HEK293T (cell line): ENCODE measurements around the gene NKAIN2.

ENCODE experiments used
- ARNT ChIP-seq: fragments of 450-650 bp; IDR thresholded peaks from 2 replicates; pipeline ENCODE4 v1.6.1; 2017; ENCODE audit warnings: mild to moderate bottlenecking
- BHLHE40 ChIP-seq: fragments of 450-650 bp; IDR thresholded peaks from 2 replicates; pipeline ENCODE4 v1.6.1; 2016; ENCODE audit warnings: mild to moderate bottlenecking, moderate library complexity, borderline replicate concordance
- ELF4 ChIP-seq: fragments of 450-650 bp; IDR thresholded peaks from 2 replicates; pipeline ENCODE4 v1.6.1; 2017; ENCODE audit warnings: antibody characterized with exemption
- FOXK2 ChIP-seq: fragments of 450-650 bp; IDR thresholded peaks from 2 replicates; pipeline ENCODE4 v1.6.1; 2016; ENCODE audit warnings: mild to moderate bottlenecking
- FOXM1 ChIP-seq: fragments of 450-650 bp; IDR thresholded peaks from 2 replicates; pipeline ENCODE4 v1.6.1; 2017; ENCODE audit warnings: mild to moderate bottlenecking, borderline replicate concordance
- L3MBTL2 ChIP-seq: fragments of 450-650 bp; conservative IDR thresholded peaks from 2 replicates; pipeline ENCODE4 v1.6.1; 2016; ENCODE audit warnings: mild to moderate bottlenecking
- NFRKB ChIP-seq: fragments of 450-650 bp; IDR thresholded peaks from 2 replicates; pipeline ENCODE4 v1.6.1; 2016; ENCODE audit warnings: mild to moderate bottlenecking, moderate library complexity
- SUZ12 ChIP-seq: fragments of 450-650 bp; IDR thresholded peaks from 2 replicates; pipeline ENCODE4 v1.6.1; 2016; ENCODE audit warnings: mild to moderate bottlenecking
- TARDBP ChIP-seq: fragments of 450-650 bp; IDR thresholded peaks from 2 replicates; pipeline ENCODE4 v1.6.1; 2016
- TF ChIP-seq, protein P1 (sequence below): fragments of 450-650 bp; IDR thresholded peaks from 2 replicates; pipeline ENCODE4 v1.6.1; 2016

DNA sequence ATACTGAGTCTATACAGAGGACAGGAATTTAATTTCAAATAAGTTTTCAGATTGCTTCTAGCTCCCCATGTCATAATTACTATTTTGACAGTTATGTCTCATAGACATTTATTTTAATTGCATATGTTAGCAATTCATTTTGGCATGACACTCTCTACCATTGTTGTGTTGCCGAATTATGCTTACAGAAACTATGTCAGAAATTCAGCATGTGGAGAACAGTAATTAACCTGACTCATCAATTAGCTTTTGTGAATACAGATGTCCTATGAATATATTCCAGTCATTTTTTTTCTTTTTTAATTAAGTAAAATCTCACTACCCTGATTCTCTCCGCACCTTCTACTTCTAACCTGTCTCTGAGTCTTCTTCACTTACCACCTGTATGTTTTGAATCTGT is 105.1 kb downstream of the NKAIN2 start:
- TF ChIP-seq SUZ12 (no peak), TARDBP (no peak), FOXM1 (no peak), ARNT (no peak), L3MBTL2 (no peak), BHLHE40 (no peak), FOXK2 (no peak), NFRKB (no peak), ELF4 (no peak)
- TF ChIP-seq, protein P1, sequence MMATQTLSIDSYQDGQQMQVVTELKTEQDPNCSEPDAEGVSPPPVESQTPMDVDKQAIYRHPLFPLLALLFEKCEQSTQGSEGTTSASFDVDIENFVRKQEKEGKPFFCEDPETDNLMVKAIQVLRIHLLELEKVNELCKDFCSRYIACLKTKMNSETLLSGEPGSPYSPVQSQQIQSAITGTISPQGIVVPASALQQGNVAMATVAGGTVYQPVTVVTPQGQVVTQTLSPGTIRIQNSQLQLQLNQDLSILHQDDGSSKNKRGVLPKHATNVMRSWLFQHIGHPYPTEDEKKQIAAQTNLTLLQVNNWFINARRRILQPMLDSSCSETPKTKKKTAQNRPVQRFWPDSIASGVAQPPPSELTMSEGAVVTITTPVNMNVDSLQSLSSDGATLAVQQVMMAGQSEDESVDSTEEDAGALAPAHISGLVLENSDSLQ: no peak
